Activated T-helper 2 cell treated with anti-CD3 and anti-CD28 coated beads, Interferon-gamma antibody, Interleukin-2, Interleukin-4, amounts not matched to agents 10 μg/mL and 5 μg/mL and 100 μg/mL, durations not matched to agents 14 hours and 24 hours and 36 hours (primary cell): ENCODE data around the gene ITGAD. TPM values are rescaled to one million over a fixed set of nuclear protein-coding genes. Genes with fewer than 3 reads are reported as not detected.
"Not testable (repeated sequence)": the region's sequence is repeated elsewhere in the genome, so short reads cannot be mapped to it uniquely, and the experiment has no call there.

ENCODE experiments used
- DNase-seq: peaks from one replicate; pipeline ENCODE4 v3.0.0; 2021; ENCODE audit warnings: low spot score
- H3K27ac Mint-ChIP-seq: one replicate; pipeline ENCODE4 v1.8.0; 2021; ENCODE audit warnings: mixed read lengths
- H3K27me3 Mint-ChIP-seq: one replicate; pipeline ENCODE4 v1.8.0; 2021; ENCODE audit warnings: low read depth, mixed read lengths
- H3K36me3 Mint-ChIP-seq: one replicate; pipeline ENCODE4 v1.8.0; 2021; ENCODE audit warnings: low read depth, mixed read lengths
- H3K4me1 Mint-ChIP-seq: one replicate; pipeline ENCODE4 v1.8.0; 2021; ENCODE audit warnings: low read depth, mixed read lengths
- H3K4me3 Mint-ChIP-seq: one replicate; pipeline ENCODE4 v1.8.0; 2021; ENCODE audit warnings: low read depth, mild to moderate bottlenecking, moderate library complexity, mixed read lengths
- H3K9me3 Mint-ChIP-seq: one replicate; pipeline ENCODE4 v1.8.0; 2021; ENCODE audit warnings: mixed read lengths
- intact Hi-C: fragments of 100-400 bp; cut with micrococcal nuclease; formaldehyde crosslinking; loops from one replicate; pipeline ENCODE4 v1.15.1; 2023
- total RNA-seq: library from RNA; stranded (reverse); gene quantifications from 2 replicates; pipeline ENCODE4 v1.2.3, GENCODE V29; 2022

ITGAD gene
- total RNA-seq, 1 donor from 2014 or later: 0.21 TPM

DNA sequence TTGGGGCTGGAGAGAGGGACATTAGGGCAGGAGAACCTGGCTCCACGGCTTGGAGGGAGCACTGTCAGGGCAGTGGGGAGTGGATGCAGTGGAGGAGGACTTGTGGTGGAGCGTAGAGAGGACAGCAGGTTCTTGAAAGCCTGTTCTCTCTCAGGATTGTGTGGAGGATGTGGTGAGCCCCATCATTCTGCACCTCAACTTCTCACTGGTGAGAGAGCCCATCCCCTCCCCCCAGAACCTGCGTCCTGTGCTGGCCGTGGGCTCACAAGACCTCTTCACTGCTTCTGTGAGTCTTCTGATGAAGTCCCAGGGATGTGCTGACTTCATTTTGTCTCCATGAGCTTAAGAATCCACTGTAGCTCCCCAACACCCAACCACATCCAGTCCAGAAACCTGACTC, 21.6 kb downstream of the ITGAD start:
- Mint-ChIP-seq H3K36me3 (peaks cover 5% of the 10 kb centered on the region), H3K4me1 (peaks cover 40% of the 10 kb centered on the region), H3K27me3 (no peaks in the 10 kb centered on the region), H3K4me3 (no peak overlapping the region), H3K9me3 (peaks cover 5% of the 10 kb centered on the region), H3K27ac (no peak overlapping the region)
- DNase-seq: no peak
- intact Hi-C loops: no loop called here

DNA sequence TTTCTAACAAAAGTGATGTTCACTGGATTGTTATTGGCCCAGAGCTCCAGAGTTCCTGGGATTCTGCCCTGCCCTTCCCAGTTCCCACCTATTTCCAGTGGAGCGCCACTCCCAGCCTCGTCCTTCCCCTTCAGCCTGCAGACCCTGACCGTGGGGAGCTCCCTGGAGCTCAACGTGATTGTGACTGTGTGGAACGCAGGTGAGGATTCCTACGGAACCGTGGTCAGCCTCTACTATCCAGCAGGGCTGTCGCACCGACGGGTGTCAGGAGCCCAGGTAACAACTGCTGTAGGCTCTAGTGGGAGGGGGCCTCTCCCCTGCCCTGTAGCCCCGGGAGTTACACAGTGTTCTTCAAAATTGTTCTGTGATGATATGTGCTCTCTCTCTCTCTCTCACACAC, 23.2 kb downstream of the ITGAD start:
- no peak for DNase-seq

GRCh38 chr16:31417036-31417435, 23.9 kb downstream of the ITGAD start:
- intact Hi-C loops, H3K9me3 Mint-ChIP-seq, H3K27me3 Mint-ChIP-seq: not testable (repeated sequence)

More for the DNA sequence above, 23.2 kb downstream of the ITGAD start:
- Mint-ChIP-seq H3K4me3 (no peak overlapping the region), H3K4me1 (peaks cover 51% of the 10 kb centered on the region), H3K27ac (no peak overlapping the region), H3K27me3 (no peaks in the 10 kb centered on the region), H3K36me3 (peaks cover 5% of the 10 kb centered on the region), H3K9me3 (peaks cover 5% of the 10 kb centered on the region)
- intact Hi-C loops: no loop called here

DNA sequence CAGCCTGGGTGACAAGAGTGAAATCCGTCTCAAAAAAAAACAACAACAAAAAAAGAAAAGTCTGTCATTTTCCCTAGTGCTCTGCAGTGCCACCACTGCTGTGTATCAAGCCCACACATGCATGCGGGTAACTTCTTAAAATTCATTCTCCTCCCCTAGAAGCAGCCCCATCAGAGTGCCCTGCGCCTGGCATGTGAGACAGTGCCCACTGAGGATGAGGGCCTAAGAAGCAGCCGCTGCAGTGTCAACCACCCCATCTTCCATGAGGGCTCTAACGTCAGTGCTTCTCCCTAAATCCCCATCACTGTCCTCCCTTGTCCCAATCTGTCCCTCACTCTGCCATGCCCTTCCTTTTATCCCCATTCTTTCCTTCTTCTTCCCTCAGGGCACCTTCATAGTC, 24.8 kb downstream of the ITGAD start:
- H3K27ac Mint-ChIP-seq: peak overlapping the region; percentile 5
- H3K36me3 Mint-ChIP-seq: peaks cover 5% of the 10 kb centered on the region
- intact Hi-C loops: no loop called here
- H3K9me3 Mint-ChIP-seq: peaks cover 5% of the 10 kb centered on the region
- H3K4me1 Mint-ChIP-seq: peaks cover 63% of the 10 kb centered on the region
- no peak overlapping the region for H3K4me3 Mint-ChIP-seq
- no peak for DNase-seq
- H3K27me3 Mint-ChIP-seq: no peaks in the 10 kb centered on the region

More at GRCh38 chr16:31417036-31417435, 23.9 kb downstream of the ITGAD start:
- H3K36me3 Mint-ChIP-seq, H3K27ac Mint-ChIP-seq, DNase-seq, H3K4me3 Mint-ChIP-seq: not testable (repeated sequence)
- H3K4me1 Mint-ChIP-seq: peaks cover 57% of the 10 kb centered on the region

- Mint-ChIP-seq H3K4me1 (peaks cover 63% of the 10 kb centered on the region), H3K4me3 (peak overlapping the region; percentile 0), H3K27ac (peak overlapping the region; percentile 71), H3K36me3 (peaks cover 5% of the 10 kb centered on the region), H3K27me3 (no peaks in the 10 kb centered on the region), H3K9me3 (peaks cover 5% of the 10 kb centered on the region)
- DNase-seq: no peak
- intact Hi-C loops: loop anchor here (1.0 to 10.0 kb wide), 4 partner anchors 19 to 155 kb away; partner anchors contain the start of gene ZNF843
These were observed 26.9 kb downstream of the ITGAD start for GRCh38 chr16:31420037-31420436.

DNA sequence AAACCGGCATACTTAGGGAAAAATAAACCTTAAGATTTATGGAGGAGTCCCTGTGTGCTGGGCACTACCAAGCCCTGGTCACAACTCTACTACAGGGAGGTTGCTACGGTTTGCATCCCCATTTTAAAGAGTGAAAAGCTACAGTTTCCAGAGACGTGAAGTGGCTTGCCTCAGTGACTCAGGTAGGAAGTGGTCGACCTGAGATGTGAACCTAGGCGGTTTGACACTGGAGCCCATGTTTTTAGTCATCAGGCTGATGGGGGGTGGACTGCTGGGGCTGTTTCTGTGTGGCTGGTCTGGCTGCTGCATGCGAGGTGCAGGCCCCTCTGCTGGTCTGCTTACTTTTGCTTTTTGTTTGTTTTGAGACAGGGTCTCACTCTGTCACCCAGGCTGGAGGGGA, 28.5 kb downstream of the ITGAD start:
- DNase-seq: peak; percentile 63
- Mint-ChIP-seq H3K36me3 (peaks cover 5% of the 10 kb centered on the region), H3K9me3 (peaks cover 5% of the 10 kb centered on the region), H3K4me3 (peak overlapping the region; percentile 55), H3K27ac (peak overlapping the region; percentile 77), H3K4me1 (peaks cover 54% of the 10 kb centered on the region), H3K27me3 (no peaks in the 10 kb centered on the region)
- intact Hi-C loops: loop anchor here (2.0 to 10.0 kb wide), 3 partner anchors 21 to 157 kb away; partner anchors contain the start of gene ZNF843

DNA sequence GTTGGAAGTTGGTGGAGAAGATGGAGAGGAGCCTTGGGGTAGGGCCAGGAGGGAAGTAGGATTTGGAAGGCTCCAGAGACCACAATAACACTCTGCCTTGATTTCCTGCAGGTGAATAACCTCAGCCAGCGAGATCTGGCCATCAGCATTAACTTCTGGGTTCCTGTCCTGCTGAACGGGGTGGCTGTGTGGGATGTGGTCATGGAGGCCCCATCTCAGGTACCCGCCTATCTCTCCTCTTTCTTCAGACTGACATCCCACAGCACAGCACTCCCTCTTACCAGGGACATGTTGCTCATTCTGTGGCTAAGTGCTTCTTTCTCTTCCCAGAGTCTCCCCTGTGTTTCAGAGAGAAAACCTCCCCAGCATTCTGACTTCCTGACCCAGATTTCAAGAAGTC, 30.1 kb downstream of the ITGAD start:
- H3K4me1 Mint-ChIP-seq: peaks cover 49% of the 10 kb centered on the region
- peak overlapping the region; percentile 10 for H3K27ac Mint-ChIP-seq
- DNase-seq: no peak
- intact Hi-C loops: loop anchor here (10.0 kb wide), 1 partner anchor 158 kb away; no protein-coding TSS in a partner anchor
- H3K36me3 Mint-ChIP-seq: peaks cover 1% of the 10 kb centered on the region
- H3K9me3 Mint-ChIP-seq: peaks cover under 1% of the 10 kb centered on the region
- no peaks in the 10 kb centered on the region for H3K27me3 Mint-ChIP-seq
- H3K4me3 Mint-ChIP-seq: no peak overlapping the region

DNA sequence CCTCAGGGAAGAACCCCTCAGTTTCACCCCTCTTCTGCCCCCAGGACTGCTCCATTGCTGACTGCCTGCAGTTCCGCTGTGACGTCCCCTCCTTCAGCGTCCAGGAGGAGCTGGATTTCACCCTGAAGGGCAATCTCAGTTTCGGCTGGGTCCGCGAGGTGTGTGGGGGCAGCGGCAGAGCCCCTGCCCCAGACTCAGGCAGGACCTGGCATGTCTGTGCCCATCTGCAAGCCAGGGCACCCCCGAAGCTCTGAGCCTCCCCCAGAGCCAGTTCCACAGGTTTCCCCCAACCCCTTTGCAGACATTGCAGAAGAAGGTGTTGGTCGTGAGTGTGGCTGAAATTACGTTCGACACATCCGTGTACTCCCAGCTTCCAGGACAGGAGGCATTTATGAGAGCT, 30.7 kb downstream of the ITGAD start:
- peaks cover 48% of the 10 kb centered on the region for H3K4me1 Mint-ChIP-seq
- H3K27ac Mint-ChIP-seq: peak overlapping the region; percentile 10
- intact Hi-C loops: loop anchor here (10.0 kb wide), 1 partner anchor 159 kb away; no protein-coding TSS in a partner anchor
- H3K27me3 Mint-ChIP-seq: no peaks in the 10 kb centered on the region
- no peaks in the 10 kb centered on the region for H3K36me3 Mint-ChIP-seq
- H3K4me3 Mint-ChIP-seq: no peak overlapping the region
- DNase-seq: no peak
- H3K9me3 Mint-ChIP-seq: no peaks in the 10 kb centered on the region

DNA sequence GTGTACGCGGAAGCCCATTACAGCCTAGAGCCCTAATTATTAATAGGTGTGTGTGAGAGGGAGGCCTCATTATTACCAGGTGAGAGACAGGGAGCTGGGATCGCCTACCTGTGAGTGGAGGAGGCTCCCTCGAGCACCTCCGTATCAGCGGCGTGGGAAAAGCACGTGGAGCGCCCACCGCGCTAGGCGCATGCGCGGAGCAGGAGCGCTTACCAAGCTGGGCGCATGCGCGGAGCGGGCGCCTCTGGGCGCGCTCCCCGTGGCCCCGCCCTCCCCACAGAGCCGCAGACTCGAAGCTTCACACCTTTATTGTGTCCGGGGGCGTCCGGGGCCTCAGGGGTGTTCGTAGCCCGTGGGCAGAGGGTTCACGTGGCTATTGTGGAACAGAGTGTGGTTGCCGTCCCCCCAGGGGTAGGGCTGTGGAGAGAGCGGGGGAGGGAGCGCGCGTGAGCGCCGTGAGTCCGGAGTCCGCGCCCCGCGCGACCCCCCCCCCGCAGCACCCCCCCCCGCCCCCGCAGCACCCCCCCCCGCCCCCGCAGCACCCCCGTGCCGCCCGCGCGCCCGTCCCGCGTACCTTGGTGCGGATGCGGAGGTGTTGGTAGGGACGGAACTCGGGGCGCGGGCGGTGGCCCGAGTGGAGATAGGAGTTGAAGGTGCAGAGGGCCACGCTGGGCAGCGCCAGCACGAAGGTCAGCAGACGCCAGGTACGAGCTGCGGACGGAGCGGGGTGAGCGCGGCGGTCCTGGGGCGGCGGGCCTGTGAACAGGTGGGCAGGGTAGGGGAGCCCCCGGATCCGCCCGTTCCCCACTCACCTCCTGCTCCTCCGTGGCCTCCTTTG, 34.5 kb downstream of the ITGAD start:
- Mint-ChIP-seq H3K9me3 (no peaks in the 10 kb centered on the region), H3K4me1 (peaks cover 32% of the 10 kb centered on the region), H3K27me3 (no peaks in the 10 kb centered on the region), H3K36me3 (no peaks in the 10 kb centered on the region), H3K4me3 (no peak overlapping the region), H3K27ac (no peak overlapping the region)
- DNase-seq: peak; percentile 58
- intact Hi-C loops: loop anchor here (10.0 kb wide), 1 partner anchor 163 kb away; no protein-coding TSS in a partner anchor

- no peak for DNase-seq
- Mint-ChIP-seq H3K4me3 (no peak within 1 kb of the TSS), H3K4me1 (peaks cover 27% of the 10 kb centered on the region), H3K27ac (no peak within 1 kb of the TSS), H3K27me3 (no peaks in the 10 kb centered on the region), H3K36me3 (no peaks in the 10 kb centered on the region), H3K9me3 (no peaks in the 10 kb centered on the region)
- intact Hi-C loops: loop anchor here (10.0 kb wide), 1 partner anchor 163 kb away; no protein-coding TSS in a partner anchor
These were observed 35.1 kb downstream of the ITGAD start, which contains the start of gene COX6A2 for GRCh38 chr16:31428279-31428597. TSS of gene COX6A2 (minus strand) at chr16:31428360. CDS start at chr16:31428325, 35 bp downstream.

GRCh38 chr16:31428638-31429247, 35.6 kb downstream of the ITGAD start:
- H3K9me3 Mint-ChIP-seq: no peaks in the 10 kb centered on the region
- no peak for DNase-seq
- no peaks in the 10 kb centered on the region for H3K36me3 Mint-ChIP-seq
- H3K27me3 Mint-ChIP-seq: no peaks in the 10 kb centered on the region
- no peak overlapping the region for H3K4me3 Mint-ChIP-seq
- peaks cover 22% of the 10 kb centered on the region for H3K4me1 Mint-ChIP-seq
- no peak overlapping the region for H3K27ac Mint-ChIP-seq
- intact Hi-C loops: loop anchor here (10.0 kb wide), 1 partner anchor 164 kb away; no protein-coding TSS in a partner anchor

DNA sequence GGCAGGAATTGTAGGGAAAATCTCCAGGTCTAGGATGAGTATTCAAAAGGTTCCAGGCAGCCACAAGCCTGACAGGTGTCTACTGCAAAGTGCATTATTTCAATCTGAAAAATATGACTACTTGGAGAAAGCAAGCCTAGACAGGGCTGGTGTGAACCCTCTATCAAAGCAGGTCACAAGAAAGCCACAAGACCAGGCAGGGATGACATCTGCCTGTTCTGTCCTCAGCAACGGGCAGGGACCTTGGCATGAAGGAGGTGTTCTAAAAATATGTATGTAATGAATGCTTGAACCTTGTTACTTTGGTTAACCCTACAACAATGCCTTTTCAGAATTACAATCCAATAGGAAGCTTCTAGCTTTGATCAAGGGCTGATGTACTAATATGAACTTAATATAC, 36.2 kb downstream of the ITGAD start:
- Mint-ChIP-seq H3K9me3 (no peaks in the 10 kb centered on the region), H3K4me1 (peaks cover 18% of the 10 kb centered on the region), H3K27me3 (no peaks in the 10 kb centered on the region), H3K4me3 (no peak overlapping the region), H3K36me3 (no peaks in the 10 kb centered on the region), H3K27ac (no peak overlapping the region)
- no peak for DNase-seq
- intact Hi-C loops: loop anchor here (10.0 kb wide), 1 partner anchor 165 kb away; no protein-coding TSS in a partner anchor

- H3K27me3 Mint-ChIP-seq: no peaks in the 10 kb centered on the region
- intact Hi-C loops: loop anchor here (10.0 kb wide), 1 partner anchor 165 kb away; no protein-coding TSS in a partner anchor
- no peak for DNase-seq
- H3K36me3 Mint-ChIP-seq: no peaks in the 10 kb centered on the region
- peaks cover 17% of the 10 kb centered on the region for H3K4me1 Mint-ChIP-seq
- H3K9me3 Mint-ChIP-seq: no peaks in the 10 kb centered on the region
- H3K4me3 Mint-ChIP-seq: no peak overlapping the region
- H3K27ac Mint-ChIP-seq: no peak overlapping the region
These were observed 36.7 kb downstream of the ITGAD start for GRCh38 chr16:31429796-31430195.
